ENCODE results near the gene ALK. TPM values are rescaled to one million over a fixed set of nuclear protein-coding genes. Genes with fewer than 3 reads are reported as not detected.

ALK gene
- total RNA-seq, 2 experiments from 2014 or later, result not detected

- peaks cover 3% of the 10 kb centered on the region for H3K27me3 Mint-ChIP-seq
Measured at GRCh38 chr2:29817801-29818680, 103.3 kb downstream of the ALK start.

GRCh38 chr2:29817299-29817698 lies 104.1 kb downstream of the ALK start:
- CTCF ChIA-PET, result no interaction called here
- ATAC-seq (no peak), DNase-seq (no peak)
- Mint-ChIP-seq H3K36me3 (no peaks in the 10 kb centered on the region), H3K27ac (no peak overlapping the region), H3K4me1 (no peaks in the 10 kb centered on the region), H3K27me3 (peaks cover 3% of the 10 kb centered on the region), H3K4me3 (no peak overlapping the region), H3K9me3 (ENCODE audit: low read depth) (no peaks in the 10 kb centered on the region)

More at GRCh38 chr2:29817801-29818680, 103.3 kb downstream of the ALK start:
- CTCF ChIA-PET, result no interaction called here
- Mint-ChIP-seq H3K4me1 (no peaks in the 10 kb centered on the region), H3K4me3 (no peak overlapping the region), H3K27ac (no peak overlapping the region), H3K9me3 (ENCODE audit: low read depth) (no peaks in the 10 kb centered on the region), H3K36me3 (no peaks in the 10 kb centered on the region)
- ATAC-seq, result no peak
- DNase-seq, result no peak

- Mint-ChIP-seq H3K27ac (no peak overlapping the region), H3K4me3 (no peak overlapping the region), H3K9me3 (ENCODE audit: low read depth) (no peaks in the 10 kb centered on the region), H3K36me3 (no peaks in the 10 kb centered on the region), H3K4me1 (no peaks in the 10 kb centered on the region), H3K27me3 (peaks cover 3% of the 10 kb centered on the region)
- DNase-seq (no peak), ATAC-seq (no peak)
- CTCF ChIA-PET, result no interaction called here
Measured at GRCh38 chr2:29816651-29817050, 104.7 kb downstream of the ALK start.

- no peaks in the 10 kb centered on the region for H3K9me3 Mint-ChIP-seq (ENCODE audit: low read depth)
- no peak overlapping the region for H3K4me3 Mint-ChIP-seq
- no peaks in the 10 kb centered on the region for H3K36me3 Mint-ChIP-seq
- DNase-seq, result no peak
- ATAC-seq, result no peak
- H3K27ac Mint-ChIP-seq, result no peak overlapping the region
- CTCF ChIA-PET, result no interaction called here
- H3K4me1 Mint-ChIP-seq, result no peaks in the 10 kb centered on the region
- H3K27me3 Mint-ChIP-seq, result peaks cover 14% of the 10 kb centered on the region
Measured at GRCh38 chr2:29811378-29811777, 110.0 kb downstream of the ALK start.

GRCh38 chr2:29810956-29811355 lies 110.4 kb downstream of the ALK start:
- no peak for DNase-seq
- H3K27ac Mint-ChIP-seq, result no peak overlapping the region
- H3K4me3 Mint-ChIP-seq, result no peak overlapping the region
- CTCF ChIA-PET, result interaction anchor here (1.1 kb wide), 1 partner anchor 16 kb away, joined by 3 read pairs; no protein-coding TSS in a partner anchor
- no peaks in the 10 kb centered on the region for H3K36me3 Mint-ChIP-seq
- no peak for ATAC-seq
- H3K27me3 Mint-ChIP-seq, result peaks cover 14% of the 10 kb centered on the region
- no peaks in the 10 kb centered on the region for H3K4me1 Mint-ChIP-seq
- no peaks in the 10 kb centered on the region for H3K9me3 Mint-ChIP-seq (ENCODE audit: low read depth)

GRCh38 chr2:29808321-29808720 lies 113.1 kb downstream of the ALK start:
- ATAC-seq, result no peak
- H3K4me1 Mint-ChIP-seq, result no peaks in the 10 kb centered on the region
- H3K27me3 Mint-ChIP-seq, result peaks cover 11% of the 10 kb centered on the region
- no peak for DNase-seq
- no peaks in the 10 kb centered on the region for H3K9me3 Mint-ChIP-seq (ENCODE audit: low read depth)
- CTCF ChIA-PET, result no interaction called here
- no peak overlapping the region for H3K4me3 Mint-ChIP-seq
- H3K27ac Mint-ChIP-seq, result no peak overlapping the region
- no peaks in the 10 kb centered on the region for H3K36me3 Mint-ChIP-seq

GRCh38 chr2:29807082-29807481 lies 114.3 kb downstream of the ALK start:
- Mint-ChIP-seq H3K27ac (no peak overlapping the region), H3K36me3 (no peaks in the 10 kb centered on the region), H3K4me3 (no peak overlapping the region), H3K9me3 (ENCODE audit: low read depth) (no peaks in the 10 kb centered on the region), H3K4me1 (no peaks in the 10 kb centered on the region), H3K27me3 (peaks cover 11% of the 10 kb centered on the region)
- CTCF ChIA-PET, result no interaction called here
- ATAC-seq (no peak), DNase-seq (no peak)

GRCh38 chr2:29806461-29806860 lies 114.9 kb downstream of the ALK start:
- H3K27ac Mint-ChIP-seq, result no peak overlapping the region

GRCh38 chr2:29804671-29805070 lies 116.7 kb downstream of the ALK start:
- Mint-ChIP-seq H3K27me3 (peaks cover 7% of the 10 kb centered on the region), H3K27ac (no peak overlapping the region), H3K9me3 (ENCODE audit: low read depth) (no peaks in the 10 kb centered on the region), H3K4me1 (no peaks in the 10 kb centered on the region), H3K4me3 (no peak overlapping the region), H3K36me3 (no peaks in the 10 kb centered on the region)
- CTCF ChIA-PET, result no interaction called here
- DNase-seq, result no peak
- no peak for ATAC-seq

More at GRCh38 chr2:29806461-29806860, 114.9 kb downstream of the ALK start:
- Mint-ChIP-seq H3K4me3 (no peak overlapping the region), H3K36me3 (no peaks in the 10 kb centered on the region), H3K4me1 (no peaks in the 10 kb centered on the region), H3K9me3 (ENCODE audit: low read depth) (no peaks in the 10 kb centered on the region), H3K27me3 (peaks cover 11% of the 10 kb centered on the region)
- no peak for ATAC-seq
- DNase-seq, result no peak
- CTCF ChIA-PET, result no interaction called here

GRCh38 chr2:29803537-29803936 lies 117.8 kb downstream of the ALK start:
- Mint-ChIP-seq H3K27ac (no peak overlapping the region), H3K4me1 (no peaks in the 10 kb centered on the region)
- CTCF ChIA-PET, result no interaction called here

GRCh38 chr2:29802986-29803385 lies 118.4 kb downstream of the ALK start:
- Mint-ChIP-seq H3K9me3 (ENCODE audit: low read depth) (no peaks in the 10 kb centered on the region), H3K36me3 (no peaks in the 10 kb centered on the region), H3K4me3 (no peak overlapping the region), H3K27ac (no peak overlapping the region), H3K27me3 (peaks cover 5% of the 10 kb centered on the region), H3K4me1 (no peaks in the 10 kb centered on the region)
- ATAC-seq (no peak), DNase-seq (no peak)
- CTCF ChIA-PET, result no interaction called here

More at GRCh38 chr2:29803537-29803936, 117.8 kb downstream of the ALK start:
- H3K4me3 Mint-ChIP-seq, result no peak overlapping the region
- H3K9me3 Mint-ChIP-seq (ENCODE audit: low read depth), result no peaks in the 10 kb centered on the region
- no peaks in the 10 kb centered on the region for H3K36me3 Mint-ChIP-seq
- no peak for DNase-seq
- ATAC-seq, result no peak
- peaks cover 6% of the 10 kb centered on the region for H3K27me3 Mint-ChIP-seq

GRCh38 chr2:29799628-29800027 lies 121.8 kb downstream of the ALK start:
- Mint-ChIP-seq H3K9me3 (ENCODE audit: low read depth) (no peaks in the 10 kb centered on the region), H3K4me1 (no peaks in the 10 kb centered on the region), H3K4me3 (no peak overlapping the region), H3K27me3 (peaks cover 8% of the 10 kb centered on the region), H3K36me3 (no peaks in the 10 kb centered on the region), H3K27ac (no peak overlapping the region)
- DNase-seq (no peak), ATAC-seq (no peak)
- CTCF ChIA-PET, result no interaction called here

GRCh38 chr2:29797916-29798315 lies 123.5 kb downstream of the ALK start:
- CTCF ChIA-PET, result no interaction called here
- no peak for ATAC-seq
- H3K9me3 Mint-ChIP-seq (ENCODE audit: low read depth), result no peaks in the 10 kb centered on the region

GRCh38 chr2:29796446-29796845 lies 124.9 kb downstream of the ALK start:
- H3K27ac Mint-ChIP-seq, result no peak overlapping the region
- no peak overlapping the region for H3K4me3 Mint-ChIP-seq
- no peaks in the 10 kb centered on the region for H3K4me1 Mint-ChIP-seq
- peaks cover 20% of the 10 kb centered on the region for H3K27me3 Mint-ChIP-seq
- H3K36me3 Mint-ChIP-seq, result no peaks in the 10 kb centered on the region
- CTCF ChIA-PET, result no interaction called here
- no peak for ATAC-seq
- DNase-seq, result no peak
- peaks cover 2% of the 10 kb centered on the region for H3K9me3 Mint-ChIP-seq (ENCODE audit: low read depth)

More at GRCh38 chr2:29797916-29798315, 123.5 kb downstream of the ALK start:
- Mint-ChIP-seq H3K4me1 (no peaks in the 10 kb centered on the region), H3K27ac (no peak overlapping the region), H3K27me3 (peaks cover 15% of the 10 kb centered on the region), H3K4me3 (no peak overlapping the region), H3K36me3 (no peaks in the 10 kb centered on the region)
- no peak for DNase-seq

Measured in activated CD8-positive, alpha-beta memory T cell treated with anti-CD3 and anti-CD28 coated beads, Interleukin-2, amount 10 ng/mL, durations not matched to agents 7 days and 5 days (primary cell).